NCI-H1436 (cell line): ENCODE data around the gene UBE2E2.

ENCODE experiments used
- DNase-seq: peaks from one replicate; lab custom pipeline; 2025; lab: John Stamatoyannopoulos, UW

UBE2E2 gene

GRCh38 chr3:23537101-23537551 lies 334.0 kb downstream of the UBE2E2 start:
- DNase-seq = no peak

GRCh38 chr3:23539185-23539584 lies 336.1 kb downstream of the UBE2E2 start:
- no peak for DNase-seq

DNA sequence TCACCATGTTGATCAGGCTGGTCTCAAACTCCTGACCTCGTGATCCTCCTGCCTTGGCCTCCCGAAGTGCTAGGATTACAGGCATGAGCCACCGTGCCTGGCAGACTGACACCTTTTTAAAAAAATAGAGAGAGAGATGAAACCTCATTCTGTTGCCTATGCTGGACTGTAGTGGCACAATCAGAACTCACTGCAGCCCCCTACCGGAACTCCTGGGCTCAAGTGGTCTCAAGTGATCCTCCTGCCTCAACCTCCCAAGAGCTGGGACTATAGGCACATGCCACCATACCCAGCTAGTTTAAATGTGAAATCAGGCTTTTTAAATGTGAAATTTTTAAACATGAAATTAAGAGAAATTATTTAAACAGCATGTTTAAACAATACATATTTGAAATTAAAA lies 337.5 kb downstream of the UBE2E2 start:
- DNase-seq = no peak

- no peak for DNase-seq
Observed at GRCh38 chr3:23542079-23542478, 339.0 kb downstream of the UBE2E2 start.

DNA sequence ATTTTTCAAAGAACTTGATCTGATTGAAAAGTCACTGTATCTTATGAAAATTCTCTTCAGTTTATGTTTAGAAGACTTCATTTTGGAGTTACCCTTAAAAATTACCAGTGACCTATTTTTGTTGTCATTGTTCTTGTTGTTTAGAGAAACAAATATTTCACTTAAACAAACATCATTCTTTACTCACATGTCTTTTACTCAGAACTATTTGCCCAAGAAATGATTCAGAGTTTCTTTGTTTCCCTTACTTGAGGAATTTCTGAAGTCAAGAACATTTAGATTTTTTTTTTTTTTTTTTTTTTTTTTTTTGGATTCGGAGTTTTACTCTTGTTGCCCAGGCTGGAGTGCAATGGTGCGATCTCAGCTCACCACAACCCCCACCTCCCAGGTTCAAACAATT lies 343.1 kb downstream of the UBE2E2 start:
- no peak for DNase-seq

- DNase-seq = no peak
Observed at GRCh38 chr3:23547905-23548650, 345.0 kb downstream of the UBE2E2 start.

DNA sequence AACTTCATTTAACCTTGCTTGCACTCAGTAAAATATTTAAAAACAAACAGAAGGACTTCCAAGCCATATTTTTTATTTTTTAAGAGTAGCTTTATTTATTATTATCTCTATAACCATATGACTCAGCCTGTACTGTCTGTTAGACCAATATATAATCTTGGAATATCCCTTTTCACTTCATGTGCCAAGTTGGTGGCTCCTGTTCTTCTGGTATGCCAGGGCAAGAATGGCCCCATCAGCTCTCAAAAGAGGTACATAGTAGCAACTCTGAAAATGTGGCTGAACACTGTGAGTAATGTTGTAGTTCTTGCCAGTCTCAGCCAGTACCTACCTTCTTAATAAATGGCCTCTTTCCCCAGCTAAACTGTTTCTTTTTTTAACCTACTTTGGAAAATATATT lies 345.6 kb downstream of the UBE2E2 start:
- no peak for DNase-seq

DNA sequence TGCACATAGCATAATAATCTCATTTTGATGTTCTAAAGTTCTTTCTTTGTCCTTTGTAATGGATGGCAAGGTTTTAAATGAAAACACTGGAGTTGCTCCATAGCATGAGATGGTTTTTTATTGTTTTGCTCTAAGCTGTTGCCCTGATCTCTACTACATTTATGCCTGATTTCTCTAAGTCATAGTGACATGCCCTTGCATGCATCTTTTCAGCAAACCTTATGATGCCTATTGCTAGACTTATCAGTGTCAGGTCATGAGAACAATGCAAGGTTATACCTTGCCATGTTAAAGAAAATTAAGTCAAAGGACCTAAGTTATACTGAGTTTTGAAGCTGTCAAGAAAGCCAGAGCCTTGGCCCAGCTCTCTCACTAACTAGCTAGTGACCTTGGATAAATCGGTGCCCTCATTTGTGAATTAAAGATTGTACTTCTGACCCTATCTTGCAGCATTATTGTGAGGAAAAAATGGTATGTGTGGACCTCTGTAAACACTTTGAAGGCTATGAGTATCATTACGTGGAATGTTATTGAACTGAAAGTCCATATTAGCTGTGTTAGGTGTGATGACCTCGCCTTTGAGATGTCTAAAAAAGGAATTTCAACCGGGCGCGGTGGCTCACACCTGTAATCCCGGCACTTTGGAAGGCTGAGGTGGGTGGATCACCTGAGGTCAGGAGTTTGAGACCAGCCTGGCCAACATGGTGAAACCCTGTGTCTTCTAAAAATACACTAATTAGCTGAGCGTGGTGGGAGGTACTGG lies 346.2 kb downstream of the UBE2E2 start:
- no peak for DNase-seq

GRCh38 chr3:23550402-23550801 lies 347.3 kb downstream of the UBE2E2 start:
- DNase-seq = no peak

DNA sequence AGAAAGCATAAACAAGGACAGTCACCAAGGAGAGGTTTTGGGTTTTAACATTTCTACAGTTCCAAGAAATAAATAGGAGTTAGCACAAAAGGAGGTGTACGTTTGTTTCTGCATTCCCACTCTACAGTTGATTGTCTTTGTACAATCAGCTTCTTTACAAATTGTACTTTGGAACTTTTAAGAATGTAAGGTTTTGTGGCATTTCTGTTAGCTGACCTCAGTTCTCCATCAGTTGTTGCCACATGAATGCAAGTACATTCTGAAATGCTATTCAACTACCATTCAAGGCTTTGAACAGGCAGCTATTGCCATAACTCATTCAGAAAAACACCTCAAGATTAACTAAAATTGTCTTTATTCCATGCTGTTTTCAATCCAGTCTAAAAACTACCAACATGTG lies 349.4 kb downstream of the UBE2E2 start:
- DNase-seq = no peak

DNA sequence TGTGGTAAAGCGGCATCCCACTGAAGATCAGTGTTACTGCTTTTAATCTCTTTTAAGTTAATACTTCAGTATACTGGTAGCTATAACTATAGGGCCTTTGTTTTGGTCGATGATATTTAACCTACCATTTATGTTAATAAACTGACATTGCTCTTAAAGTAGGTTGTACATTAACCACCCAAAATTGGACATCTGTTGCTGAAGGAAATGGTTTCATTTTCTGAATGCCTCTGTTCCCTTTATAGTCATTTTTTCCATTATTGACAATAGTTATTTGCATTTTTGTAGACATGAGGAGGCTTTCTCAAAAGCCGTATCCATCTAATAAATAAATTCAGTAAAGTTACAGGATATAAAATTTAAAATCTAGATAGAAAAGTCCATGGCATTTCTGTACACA lies 350.2 kb downstream of the UBE2E2 start:
- no peak for DNase-seq

DNA sequence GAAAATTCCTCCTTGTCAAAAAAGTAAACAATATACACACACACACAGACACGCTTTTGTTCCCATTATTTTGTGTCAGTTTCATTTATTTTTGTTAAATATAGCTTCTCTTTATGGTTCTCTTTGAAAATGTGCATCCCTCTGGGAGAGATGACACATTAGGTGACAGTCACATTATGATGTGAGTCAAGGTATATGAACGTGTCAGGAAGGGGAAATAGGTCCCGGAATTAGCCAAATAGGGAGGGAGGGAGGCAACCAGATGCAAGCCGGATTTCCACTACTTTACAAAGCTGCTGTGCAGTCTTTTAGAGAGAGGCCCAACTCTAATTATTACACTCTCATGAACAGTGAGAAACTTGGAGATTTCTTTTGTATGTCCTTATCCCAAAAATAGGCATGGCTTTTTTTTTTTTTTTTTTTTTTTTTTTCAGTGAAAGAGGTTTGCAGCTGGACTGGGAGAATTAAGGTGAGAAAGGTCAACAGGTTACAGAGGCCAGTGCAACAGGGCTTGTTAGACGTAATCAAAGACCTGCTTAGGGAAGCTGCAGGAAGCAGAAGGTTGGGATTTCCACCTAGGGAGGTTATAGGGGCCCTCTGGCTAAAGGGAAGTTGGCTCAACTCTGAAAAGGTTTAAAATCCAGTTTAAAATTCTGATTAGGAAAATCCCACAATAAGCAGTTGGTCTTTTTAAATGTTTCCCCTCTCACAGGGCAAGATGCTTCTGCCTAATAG lies 362.1 kb downstream of the UBE2E2 start:
- DNase-seq = no peak

DNA sequence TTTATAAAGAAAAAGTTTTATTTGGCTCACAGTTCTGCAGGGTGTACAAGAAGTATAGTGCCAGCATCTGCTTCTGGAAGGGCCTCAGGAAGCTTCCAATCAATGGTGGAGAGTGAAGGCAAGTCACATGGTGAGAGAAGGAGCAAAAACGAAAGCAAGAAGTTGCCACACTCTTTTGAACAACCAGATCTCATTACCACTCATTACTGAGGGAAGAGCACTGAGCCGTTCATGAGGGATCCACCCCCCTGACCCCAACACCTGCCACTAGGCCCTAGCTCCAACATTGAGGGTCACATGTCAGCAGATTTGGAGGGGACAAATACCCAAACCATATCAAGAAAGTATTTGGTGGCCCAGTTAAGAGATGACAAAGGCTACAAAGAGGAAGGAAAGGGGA lies 363.4 kb downstream of the UBE2E2 start:
- no peak for DNase-seq

GRCh38 chr3:23567917-23568316 lies 364.8 kb downstream of the UBE2E2 start:
- DNase-seq = no peak

DNA sequence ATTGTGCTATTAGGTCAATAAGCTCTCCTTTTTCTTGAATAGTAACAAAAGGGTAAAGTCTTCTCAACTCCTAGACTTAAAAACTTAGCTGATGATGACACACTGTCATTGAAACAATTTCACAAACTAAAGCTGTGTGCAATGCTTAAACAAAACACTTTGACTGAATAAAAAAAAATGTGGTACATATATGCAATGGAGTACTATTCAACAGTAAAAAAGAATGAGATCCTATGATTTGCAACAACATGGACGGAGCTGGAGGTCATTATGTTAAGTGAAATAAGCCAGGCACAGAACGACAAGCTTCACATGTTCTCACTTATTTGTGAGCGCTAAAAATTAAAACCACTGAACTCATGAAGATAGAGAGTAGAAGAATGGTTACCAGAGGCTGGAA lies 370.7 kb downstream of the UBE2E2 start:
- no peak for DNase-seq

DNA sequence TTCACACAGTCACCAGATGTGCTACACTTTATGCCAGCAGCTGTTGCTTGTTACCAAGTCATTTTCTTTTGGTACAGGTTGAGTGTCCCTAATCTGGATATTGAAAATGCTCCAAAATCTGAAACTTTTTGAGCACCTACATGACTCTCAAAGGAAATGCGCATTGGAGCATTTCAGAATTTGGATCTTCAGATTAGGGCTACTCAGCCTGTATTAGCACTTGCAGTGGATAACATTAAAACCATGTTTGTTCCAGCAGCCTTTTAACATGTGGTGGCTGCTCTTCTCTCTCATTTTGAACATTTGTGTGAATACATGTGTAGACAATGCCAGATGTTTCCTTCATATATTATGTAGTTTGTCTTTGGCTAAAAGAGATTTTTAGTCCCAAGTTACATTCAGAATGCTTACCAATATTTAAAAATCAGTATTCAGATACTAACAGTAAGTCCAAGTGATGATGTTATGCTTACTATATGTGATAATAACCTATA lies 371.7 kb downstream of the UBE2E2 start:
- DNase-seq = no peak

DNA sequence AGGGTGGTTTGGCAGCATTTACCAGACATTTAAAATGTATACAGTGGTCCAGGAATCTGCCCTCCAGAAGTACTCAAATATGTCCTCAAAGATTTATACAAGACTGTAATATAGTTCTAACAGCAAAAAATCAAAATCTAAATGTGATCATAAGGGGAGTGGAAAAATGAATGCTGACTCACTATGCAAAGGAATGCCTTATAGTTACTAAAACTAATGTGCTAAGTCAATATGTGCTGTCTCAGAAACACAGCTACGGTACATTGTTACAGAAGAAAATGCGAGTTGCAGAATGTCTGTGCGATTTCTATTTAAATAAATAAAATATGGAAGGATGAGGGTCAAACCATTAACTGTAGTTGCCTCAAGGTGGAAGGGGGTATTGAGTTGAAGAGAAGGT lies 372.6 kb downstream of the UBE2E2 start:
- no peak for DNase-seq

DNA sequence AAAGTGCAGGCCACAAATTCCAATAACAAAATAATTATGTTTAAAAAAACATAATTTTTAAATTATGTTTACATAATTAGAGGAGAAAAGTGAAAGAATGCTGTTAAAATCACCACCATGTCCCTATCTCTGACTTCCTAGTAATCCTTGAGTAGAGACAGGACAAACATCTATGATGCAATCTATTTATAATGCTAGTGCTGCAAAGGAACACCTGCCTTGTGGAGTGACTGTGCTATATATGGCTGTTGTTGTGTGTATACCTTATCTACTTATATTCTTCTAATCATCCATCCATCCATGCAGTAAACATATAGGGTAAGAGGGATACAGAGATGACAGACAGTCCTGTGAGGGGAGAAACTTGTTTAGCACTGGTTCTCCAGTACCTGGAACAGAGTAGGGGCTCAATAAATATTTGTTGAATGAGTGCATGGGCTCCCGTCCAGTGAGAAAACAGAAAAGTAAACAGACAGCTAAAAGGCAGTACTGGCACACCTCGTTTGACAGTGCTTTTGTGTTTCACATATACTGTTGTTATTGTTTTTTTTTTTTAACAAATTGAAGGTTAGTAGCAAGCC lies 373.3 kb downstream of the UBE2E2 start:
- no peak for DNase-seq

DNA sequence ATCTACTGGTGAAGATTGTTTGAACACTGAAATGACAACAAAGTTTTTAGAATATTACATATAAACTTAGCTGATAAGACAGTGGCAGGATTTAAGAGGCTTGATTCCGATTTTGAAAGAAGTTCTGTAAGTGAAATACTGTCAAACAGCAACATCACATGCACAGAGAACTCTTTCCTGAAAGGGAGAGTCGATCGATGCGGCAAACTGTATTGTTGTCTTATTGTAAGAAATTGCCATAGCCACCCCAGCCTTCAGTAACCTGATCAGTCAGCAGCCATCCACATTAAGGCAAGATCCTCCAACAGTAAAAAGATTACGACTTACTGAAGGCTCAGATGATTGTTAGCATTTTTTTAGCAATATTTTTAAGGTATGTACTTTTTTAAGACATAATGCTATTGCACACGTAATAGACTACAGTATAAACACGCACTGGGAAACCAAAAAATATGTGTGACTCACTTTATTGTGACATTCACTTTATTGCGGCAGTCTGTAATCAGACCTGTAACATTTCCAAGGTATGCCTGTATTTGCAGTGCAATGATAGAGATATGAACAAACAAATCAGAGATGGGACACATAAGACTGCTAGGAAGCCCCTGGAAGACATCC lies 377.1 kb downstream of the UBE2E2 start:
- no peak for DNase-seq

DNA sequence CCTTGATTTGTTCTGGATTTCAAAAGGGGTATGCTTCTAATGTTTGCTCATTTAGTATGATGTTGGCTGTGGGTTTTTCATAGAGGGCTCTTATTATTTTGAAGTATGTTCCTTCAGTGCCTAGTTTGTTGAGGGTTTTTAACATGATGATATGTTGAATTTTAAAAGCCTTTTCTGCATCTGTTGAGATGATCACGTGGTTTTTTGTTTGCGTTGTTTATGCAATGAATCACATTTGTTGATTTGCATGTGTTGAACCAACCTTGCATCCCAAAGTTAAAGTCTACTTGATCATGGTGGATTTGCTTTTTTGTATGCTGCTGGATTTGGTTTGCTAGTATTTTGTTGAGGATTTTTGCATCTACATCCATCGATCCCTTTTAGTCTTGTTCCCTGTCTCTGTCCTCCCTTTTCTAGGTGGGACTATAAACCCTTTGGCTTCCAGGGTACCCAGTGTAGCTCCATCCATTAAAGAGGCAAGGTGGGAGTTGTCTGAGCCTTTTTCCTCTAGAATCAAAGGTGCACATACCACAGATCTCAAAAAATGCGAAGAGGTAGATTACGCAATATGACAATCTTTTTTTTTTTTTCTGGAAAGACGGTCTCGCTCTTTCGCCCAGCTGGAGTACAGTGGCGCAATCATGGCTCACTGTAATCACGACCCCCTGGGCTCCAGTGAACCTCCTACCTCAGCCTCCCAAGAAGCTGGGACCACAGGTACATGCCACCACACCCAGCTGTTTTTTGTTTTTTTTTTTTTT lies 381.0 kb downstream of the UBE2E2 start:
- DNase-seq = no peak

DNA sequence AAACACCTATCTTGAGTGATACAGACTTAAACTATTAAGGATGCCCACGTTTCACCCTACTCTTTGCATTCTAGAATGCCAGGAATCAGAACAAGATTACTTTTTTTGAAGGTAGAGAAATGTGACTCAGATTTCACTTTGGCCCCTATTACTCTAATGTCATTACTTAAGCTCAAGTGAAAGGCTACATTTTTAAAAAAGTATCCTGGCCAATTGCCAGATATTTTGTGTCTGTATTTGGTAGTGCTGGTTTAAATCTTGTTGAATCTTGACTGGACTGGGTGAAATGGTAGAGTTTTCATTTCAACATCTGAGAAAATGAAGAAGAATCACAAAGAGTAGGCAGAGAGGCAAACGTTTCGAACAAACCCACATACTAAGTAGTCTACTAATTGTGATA lies 384.4 kb downstream of the UBE2E2 start:
- DNase-seq = no peak
